Bronchial epithelial cell (primary cell): ENCODE measurements around the gene CPNE2. TPM values are rescaled to one million over a fixed set of nuclear protein-coding genes. Genes with fewer than 3 reads are reported as not detected.
"Not testable (repeated sequence)": the region's sequence is repeated elsewhere in the genome, so short reads cannot be mapped to it uniquely, and the experiment has no call there.

Experiments used
- DNase-seq: peaks from one replicate; pipeline ENCODE4 v3.0.0-alpha.2; 2010; ENCODE audit warnings: low read depth
- FAIRE-seq: peaks from 2 replicates; lab custom pipeline; 2011; peaks lifted over from hg19 to GRCh38; lab: Jason Lieb, UNC
- H3K27me3 ChIP-seq: 2 replicates; pipeline ENCODE4 v1.5.1; 2011; ENCODE audit warnings: low read length; ENCODE audit not compliant: control insufficient read depth, insufficient read depth
- H3K36me3 ChIP-seq: 2 replicates; pipeline ENCODE4 v1.5.1; 2011; ENCODE audit warnings: low read length; ENCODE audit not compliant: control insufficient read depth, insufficient read depth
- H3K4me3 ChIP-seq: 2 replicates; pipeline ENCODE4 v1.5.1; 2011; ENCODE audit warnings: mild to moderate bottlenecking, low read depth, low read length, control low read depth
- CTCF ChIP-seq: IDR thresholded peaks from 2 replicates; pipeline ENCODE4 v1.5.1; 2011; ENCODE audit warnings: mild to moderate bottlenecking, moderate library complexity, low read length, control low read depth, inconsistent platforms; ENCODE audit not compliant: insufficient read depth, severe bottlenecking
- total RNA-seq: library from RNA; depleted of rRNA; stranded (reverse); fragments of >200 nt; gene quantifications from 2 replicates; pipeline ENCODE4 v1.2.1, GENCODE V29; 2014

The CPNE2 gene
- total RNA-seq, 1 donor from 2014 or later: 5.0 TPM

GRCh38 chr16:57096793-57097192 is 4.4 kb downstream of the CPNE2 start:
- Histone ChIP-seq H3K36me3 (no peaks in the 10 kb centered on the region), H3K27me3 (no peaks in the 10 kb centered on the region), H3K4me3 (no peak overlapping the region)
- no peak for DNase-seq
- TF ChIP-seq CTCF: no peak
- no peak for FAIRE-seq

- Histone ChIP-seq H3K4me3 (no peak overlapping the region), H3K27me3 (no peaks in the 10 kb centered on the region), H3K36me3 (no peaks in the 10 kb centered on the region)
- FAIRE-seq (no peak), DNase-seq (no peak)
- TF ChIP-seq CTCF: no peak
Observed at GRCh38 chr16:57098188-57098841, 5.9 kb downstream of the CPNE2 start.

GRCh38 chr16:57099965-57100364 is 7.6 kb downstream of the CPNE2 start:
- not testable (repeated sequence) for H3K27me3 ChIP-seq, H3K36me3 ChIP-seq, DNase-seq, FAIRE-seq, H3K4me3 ChIP-seq

- TF ChIP-seq CTCF: no peak
- Histone ChIP-seq H3K4me3 (no peak overlapping the region), H3K27me3 (no peaks in the 10 kb centered on the region), H3K36me3 (no peaks in the 10 kb centered on the region)
- DNase-seq: no peak
- FAIRE-seq: peak; percentile 95
Observed at GRCh38 chr16:57100445-57100844, 8.1 kb downstream of the CPNE2 start.

GRCh38 chr16:57102888-57103851 is 10.8 kb downstream of the CPNE2 start:
- DNase-seq (no peak), FAIRE-seq (no peak)
- Histone ChIP-seq H3K4me3 (no peak overlapping the region), H3K27me3 (no peaks in the 10 kb centered on the region), H3K36me3 (no peaks in the 10 kb centered on the region)
- TF ChIP-seq CTCF: no peak

GRCh38 chr16:57104706-57105105 is 12.3 kb downstream of the CPNE2 start:
- Histone ChIP-seq H3K36me3 (no peaks in the 10 kb centered on the region), H3K27me3 (no peaks in the 10 kb centered on the region), H3K4me3 (no peak overlapping the region)
- FAIRE-seq: no peak
- no peak for DNase-seq
- TF ChIP-seq CTCF: no peak
